Ecto neural progenitor cell (in vitro differentiated cells): ENCODE results near the gene ZP3.
"Not testable (repeated sequence)": the region's sequence is repeated elsewhere in the genome, so short reads cannot be mapped to it uniquely, and the experiment has no call there.

Experiments used
- DNase-seq: peaks from one replicate; pipeline ENCODE4 v3.0.0-alpha.2; 2018; ENCODE audit warnings: low spot score

ZP3 gene

GRCh38 chr7:76424413-76425111 lies at the start of gene ZP3:
Gene ZP3, plus strand, starts transcription at chr7:76424950. Its CDS starts 15 bp downstream, at chr7:76424965.
- no peak for DNase-seq

DNA sequence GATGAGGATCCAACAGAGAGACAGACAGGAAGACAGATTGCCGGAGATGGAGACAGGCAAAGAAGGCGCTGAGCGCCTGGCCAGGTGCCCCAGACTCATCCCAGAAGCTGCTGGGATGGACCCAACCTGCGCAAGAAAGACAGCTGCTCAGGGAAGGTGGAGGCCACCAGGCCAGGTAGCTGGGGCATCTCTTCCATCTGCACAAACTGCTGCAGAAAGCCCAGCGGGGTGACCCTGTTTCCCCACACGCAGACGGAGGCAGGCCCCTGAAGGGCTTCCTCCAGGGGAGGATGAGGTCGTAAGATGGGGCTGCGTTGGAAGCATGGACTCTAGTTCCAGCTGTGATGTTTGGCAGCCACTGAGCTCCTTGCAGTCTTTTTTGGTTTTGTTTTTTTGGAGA lies 49.5 kb upstream of the ZP3 start:
- no peak for DNase-seq

DNA sequence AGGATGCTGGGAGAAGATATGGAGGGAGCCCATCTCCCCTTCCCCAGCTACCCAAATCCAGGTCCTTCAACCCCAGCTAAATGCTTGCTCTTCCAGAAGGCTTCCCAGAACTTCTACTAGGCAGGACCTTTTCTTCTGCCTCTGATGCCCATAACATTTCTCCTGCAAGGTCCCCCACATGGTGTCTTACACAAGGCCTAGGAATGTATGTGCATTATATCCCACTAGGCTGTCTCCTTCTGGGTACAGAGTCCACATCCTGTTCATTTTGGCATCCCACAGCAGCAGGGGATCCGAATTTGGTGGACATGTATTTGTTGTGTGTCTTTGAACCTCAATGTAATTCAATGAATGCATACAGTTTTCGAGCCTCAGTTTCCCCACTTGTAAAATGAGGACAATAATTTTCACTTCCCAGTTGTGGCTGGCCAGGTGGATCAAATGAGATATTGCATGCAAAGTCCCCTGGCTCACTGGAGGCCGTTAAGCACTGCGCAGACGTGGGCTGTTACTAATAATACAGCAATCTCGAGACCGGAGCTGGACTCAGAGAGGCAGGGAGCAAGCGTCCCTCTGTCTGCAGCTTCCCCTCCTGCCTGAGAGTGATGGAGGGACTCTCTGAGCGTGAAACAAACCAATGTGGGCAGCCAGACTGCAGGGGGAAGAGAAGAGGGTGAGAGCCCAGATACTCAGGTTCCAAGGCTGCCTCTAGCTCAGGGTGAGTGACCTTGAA lies 47.4 kb upstream of the ZP3 start:
- no peak for DNase-seq

DNA sequence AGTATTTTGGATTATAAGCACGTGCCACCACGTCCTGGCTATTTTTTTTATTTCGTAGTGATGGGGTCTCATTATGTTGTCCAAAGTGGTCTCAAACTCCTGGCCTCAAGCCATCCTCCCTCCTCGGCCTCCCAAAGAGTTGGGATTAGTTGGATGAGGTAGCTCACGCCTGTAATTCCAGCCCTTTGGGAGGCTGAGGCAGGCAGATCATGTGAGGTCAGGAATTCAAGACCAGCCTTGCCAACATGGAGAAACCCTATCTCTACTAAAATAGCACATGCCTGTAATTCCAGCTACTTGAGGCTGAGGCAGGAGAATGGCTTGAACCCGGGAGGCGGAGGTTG lies 44.2 kb upstream of the ZP3 start:
- DNase-seq, result no peak

DNA sequence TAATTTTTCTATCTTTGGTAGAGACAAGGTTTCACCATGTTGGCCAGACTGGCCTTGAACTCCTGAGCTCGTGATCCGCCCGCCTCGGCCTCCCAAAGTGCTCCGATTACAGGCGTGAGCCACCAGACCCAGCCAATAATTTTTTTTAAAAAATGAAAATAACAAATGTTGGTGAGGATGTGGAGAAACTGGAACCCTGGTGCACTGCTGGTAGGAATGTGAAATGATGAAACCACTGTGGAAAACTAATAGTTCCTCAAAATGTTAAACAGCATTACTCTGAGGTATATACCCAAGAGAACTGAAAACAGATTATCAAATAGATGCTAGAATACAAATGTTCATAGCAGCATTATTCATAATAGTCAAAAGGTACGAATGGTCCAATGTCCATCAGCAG lies 42.9 kb upstream of the ZP3 start:
- no peak for DNase-seq

DNA sequence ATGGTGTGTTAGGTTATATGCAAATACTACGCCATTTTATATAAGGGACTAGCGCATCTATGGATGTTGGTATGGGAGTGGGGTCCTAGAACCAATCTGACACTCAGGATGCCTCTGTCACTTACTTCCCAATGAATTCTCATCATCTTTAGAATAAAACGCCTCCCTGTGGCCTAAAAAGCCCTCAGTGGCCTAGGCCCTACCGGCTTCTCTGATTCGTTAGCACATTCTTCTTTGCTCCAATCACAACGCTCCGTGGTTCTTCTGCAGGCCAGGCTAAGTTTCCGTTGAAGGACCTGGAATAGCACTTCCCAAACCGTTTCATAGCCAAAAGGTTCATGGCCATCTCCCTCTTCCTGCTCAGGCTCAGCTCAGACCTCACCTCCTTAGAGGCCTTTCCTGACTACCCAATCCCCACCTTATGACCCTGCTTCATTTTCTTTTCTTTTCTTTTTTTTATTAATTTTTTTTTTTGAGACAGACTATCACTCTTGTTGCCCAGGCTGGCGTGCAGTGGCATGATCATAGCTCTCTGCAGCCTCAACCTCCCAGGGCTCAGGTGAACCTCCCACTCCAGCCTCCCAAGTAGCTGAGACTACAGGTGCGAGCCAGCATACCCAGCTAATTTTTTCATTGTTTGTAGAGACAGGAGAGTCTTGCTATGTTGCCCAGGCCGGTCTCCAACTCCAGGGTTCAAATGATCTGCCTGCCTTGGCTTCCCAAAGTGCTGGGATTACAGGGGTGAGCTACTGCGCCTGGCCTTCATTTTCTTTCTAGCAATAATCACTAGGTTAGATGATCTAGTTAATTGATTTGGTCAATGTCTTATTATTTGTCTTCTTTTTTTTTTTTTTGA lies 41.4 kb upstream of the ZP3 start:
- DNase-seq, result no peak

- DNase-seq, result no peak
Measured at GRCh38 chr7:76386691-76387260, 38.0 kb upstream of the ZP3 start.

GRCh38 chr7:76387789-76388188 lies 37.0 kb upstream of the ZP3 start:
- not testable (repeated sequence) for DNase-seq

DNA sequence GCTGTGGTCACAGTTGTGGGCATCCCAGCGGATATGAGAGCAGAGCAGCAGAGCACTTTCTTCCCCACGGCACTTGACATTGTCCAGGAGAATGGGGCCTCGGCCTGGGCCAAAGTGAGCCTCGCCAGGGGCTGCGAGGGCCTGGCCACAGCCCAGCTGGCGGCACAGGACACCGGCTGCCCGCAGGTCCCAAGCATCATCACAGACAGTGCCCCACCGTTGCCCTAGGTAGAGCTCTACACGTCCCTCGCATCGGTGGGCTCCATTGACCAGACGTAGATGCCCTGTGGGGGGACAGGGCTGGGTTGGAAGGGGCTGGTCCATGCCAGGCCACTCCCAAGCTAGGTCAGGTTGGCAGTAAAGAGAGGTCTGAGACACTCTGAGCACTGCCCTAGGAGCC lies 34.7 kb upstream of the ZP3 start:
- DNase-seq, result no peak

DNA sequence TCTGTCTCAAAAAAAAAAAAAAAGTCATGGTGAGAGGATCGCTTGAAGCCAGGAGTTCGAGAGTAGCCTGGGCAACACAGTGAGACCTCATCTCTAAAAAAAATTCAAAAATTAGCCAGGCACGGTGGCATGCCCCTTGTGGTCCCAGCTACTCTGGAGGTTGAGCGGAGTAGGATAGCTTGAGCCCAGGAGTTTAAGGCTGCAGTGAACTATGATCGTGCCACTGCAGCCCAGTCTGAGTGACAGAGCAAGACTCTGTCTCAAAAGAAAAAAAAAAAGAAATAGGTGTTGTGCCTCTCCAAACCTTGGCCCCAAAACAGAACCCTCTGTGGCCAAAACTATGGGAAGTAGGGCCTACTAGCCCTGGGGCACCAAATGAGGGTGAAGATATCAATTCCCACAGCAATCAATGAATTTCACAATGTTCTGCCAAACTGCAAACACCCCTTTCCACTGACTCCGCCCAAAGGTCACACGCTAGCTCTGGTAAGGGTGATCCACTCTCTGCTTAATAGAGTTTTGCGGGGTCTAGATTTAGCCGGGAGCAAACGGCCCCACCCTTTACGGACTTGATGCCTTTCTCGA lies 32.1 kb upstream of the ZP3 start:
- no peak for DNase-seq

DNA sequence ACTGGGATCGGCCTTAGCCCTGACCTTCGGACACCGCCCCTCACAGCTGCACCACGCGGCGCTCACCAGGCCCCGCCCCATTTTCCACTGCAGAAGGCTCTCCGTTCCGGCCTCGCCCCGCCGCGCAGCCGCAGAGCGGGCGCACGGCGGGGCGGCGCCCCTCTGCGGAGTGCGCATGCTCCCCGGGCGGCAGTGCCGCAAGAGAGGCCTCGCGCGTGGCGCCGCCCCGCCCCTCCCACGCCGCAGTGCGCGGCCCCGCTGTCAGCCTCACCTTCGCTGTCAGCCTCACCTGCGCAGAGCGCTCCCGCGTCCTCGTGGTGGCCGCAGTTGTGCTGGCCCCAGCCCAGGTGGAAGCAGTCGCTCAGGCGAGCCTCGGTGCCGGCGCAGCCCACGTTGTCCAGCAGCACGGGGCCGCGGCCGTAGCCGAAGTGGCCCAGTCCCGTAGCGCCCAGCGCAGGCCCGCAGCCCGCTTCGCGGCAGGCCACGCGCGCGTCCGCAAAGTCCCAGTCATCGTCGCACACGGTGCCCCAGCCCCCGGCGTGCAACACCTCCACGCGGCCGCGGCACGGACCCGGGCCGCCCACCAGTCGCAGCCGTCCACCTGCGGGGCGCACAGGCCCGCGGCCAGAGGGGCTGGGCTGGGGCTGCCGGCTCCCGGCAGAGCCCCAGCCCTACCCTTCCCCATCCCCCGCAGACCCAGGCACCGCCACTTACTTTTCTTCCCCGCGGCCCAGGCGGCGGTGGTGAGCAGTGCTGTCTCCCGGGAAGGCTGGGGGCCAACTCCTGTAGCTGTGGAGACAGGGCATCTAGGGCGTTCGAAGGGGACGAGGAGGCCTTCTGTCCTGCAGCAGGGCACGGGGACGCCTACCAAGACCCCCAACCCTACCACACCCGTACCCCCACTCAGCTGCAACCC lies 31.4 kb upstream of the ZP3 start:
- DNase-seq, result peak; percentile 89

DNA sequence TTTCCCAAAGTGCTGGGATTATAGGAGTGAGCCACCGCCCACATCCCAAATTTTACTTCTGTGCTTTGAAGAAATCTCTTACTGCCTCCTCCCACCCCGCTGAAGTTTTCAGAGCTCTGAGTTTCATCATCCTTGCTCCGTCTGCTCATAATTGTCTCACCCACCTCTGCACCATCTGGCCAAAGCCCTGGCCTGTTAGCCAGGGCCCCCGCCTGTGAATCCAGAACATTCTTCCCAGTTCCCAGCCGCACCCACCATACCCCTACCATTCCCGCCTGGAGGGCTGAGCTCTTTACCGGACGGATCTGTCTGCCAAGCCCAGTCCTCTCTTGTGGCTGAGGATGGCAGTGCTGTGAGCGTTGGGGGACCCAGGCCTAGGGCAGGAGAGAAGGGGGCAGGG lies 29.8 kb upstream of the ZP3 start:
- no peak for DNase-seq

GRCh38 chr7:76395605-76395964 lies 29.2 kb upstream of the ZP3 start:
- not testable (repeated sequence) for DNase-seq

DNA sequence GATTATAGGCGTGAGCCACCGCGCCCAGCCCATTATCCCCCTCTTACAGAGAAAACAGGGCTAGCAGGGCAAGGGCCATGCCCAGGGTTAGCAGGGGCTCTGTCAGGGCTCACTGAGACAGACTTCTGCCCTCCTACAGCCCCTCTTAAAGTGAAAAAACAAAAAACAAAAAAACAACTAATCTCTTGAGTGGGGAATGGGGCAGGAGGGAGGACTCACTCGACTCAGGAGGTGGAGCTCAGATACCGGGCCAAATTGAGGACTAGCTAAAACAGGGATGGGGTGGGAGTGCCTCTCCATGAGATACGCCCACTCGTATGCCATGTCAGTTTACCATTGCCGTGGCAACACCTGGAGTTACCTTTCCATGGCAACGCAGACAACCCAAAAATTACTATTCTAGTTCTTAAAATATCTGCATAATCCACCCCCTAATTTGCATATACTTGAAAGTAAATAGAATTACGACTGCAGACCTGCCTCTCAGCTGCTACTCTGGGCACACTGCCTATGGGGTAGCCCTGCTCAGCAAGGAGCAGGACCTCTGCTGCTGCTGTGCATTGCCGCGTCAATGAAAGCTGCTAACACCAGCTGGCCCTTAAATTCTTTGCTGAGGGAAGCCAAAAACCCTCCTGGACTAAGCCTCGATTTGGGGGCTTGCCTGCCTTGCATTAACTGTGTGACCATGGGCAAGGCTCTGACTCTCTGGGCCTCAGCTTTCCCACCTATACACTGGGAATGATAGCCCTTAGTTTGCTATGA lies 28.6 kb upstream of the ZP3 start:
- DNase-seq, result no peak

DNA sequence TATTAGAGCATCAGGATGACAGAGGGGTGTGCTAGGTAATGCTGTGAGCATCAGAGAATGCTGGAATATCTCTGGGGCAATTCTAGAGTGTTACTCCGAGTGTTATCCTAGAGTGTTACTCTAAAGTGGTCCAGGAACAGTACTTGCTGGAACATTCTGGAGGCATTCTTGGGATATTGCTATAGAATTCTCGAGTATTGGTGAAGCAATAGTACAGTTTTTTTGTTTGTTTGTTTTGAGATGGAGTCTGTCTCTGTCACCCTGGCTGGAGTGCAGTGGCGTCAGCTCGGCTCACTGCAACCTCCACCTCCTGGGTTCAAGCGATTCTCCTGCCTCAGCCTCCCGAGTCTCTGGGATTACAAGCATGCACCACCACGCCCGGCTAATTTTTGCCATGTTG lies 27.9 kb upstream of the ZP3 start:
- DNase-seq, result no peak

DNA sequence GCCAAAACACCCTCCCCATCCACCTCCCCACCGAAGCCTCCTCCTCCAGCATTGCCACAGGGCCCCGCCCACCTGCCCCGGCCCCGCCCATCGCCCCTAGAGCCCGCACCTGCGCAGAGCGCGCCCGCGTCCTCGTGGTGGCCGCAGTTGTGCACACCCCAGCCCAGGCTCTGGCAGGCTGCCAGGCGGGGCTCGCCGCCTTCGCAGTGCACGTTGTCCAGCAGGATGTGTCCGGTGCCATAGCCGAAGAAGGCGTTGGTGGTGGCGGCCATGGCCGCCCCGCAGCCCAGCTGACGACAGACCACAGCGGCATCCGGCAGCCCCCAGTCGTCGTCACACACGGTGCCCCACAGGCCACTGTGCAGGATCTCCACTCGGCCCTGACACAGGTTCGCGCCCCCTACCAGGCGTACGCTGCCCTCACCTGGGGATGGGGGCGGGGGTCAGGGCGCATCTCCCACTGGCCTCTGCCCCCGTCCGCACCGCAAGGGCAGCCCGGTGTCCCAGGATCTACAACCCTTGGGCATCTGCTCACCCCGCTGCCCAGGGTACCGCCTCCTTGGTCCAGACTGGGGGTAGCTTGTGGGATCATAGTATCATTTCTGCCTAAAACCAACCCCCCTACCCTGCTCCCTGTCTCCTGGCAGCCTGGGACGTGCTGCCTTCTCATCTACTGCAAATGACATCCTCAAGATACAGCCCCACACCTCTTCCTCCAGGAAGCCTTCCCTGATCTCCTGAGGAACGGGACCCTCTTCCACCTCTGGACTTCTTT lies 27.2 kb upstream of the ZP3 start:
- DNase-seq, result peak; percentile 77

DNA sequence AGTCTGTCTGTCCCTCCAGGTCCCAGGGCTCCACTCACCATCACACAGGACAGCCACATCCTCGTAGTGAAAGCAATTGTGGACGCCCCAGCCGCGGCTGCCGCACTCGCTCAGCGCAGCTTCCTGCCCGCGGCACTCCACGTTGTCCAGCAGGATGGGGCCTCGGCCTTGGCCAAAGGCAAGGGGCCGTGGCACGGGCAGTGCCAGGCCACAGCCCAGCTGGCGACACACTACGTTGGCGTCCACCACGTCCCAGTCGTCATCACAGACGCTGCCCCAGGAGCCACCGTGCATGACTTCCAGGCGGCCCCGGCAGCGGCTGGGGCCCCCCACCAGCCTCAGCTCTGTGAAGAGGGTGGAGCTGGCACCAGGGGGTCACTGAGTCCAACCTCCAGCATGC lies 24.5 kb upstream of the ZP3 start:
- DNase-seq, result no peak

DNA sequence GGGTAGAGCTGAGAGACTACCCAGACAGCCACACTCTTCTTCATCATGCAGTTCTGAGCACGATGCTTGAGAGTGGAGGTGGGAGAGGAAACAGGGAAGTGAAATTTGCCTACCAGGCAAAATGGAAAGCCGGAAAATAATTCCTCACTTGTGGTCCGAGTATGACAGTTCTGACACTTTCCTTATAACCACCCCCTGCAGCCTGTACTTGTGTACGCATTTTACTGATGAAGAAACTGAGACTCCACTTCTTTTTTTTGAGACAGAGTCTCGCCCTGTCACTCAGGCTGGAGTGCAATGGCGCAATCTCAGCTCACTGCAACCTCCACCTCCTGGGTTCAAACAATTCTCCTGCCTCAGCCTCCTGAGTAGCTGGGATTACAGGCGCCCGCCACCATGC lies 21.7 kb upstream of the ZP3 start:
- DNase-seq, result not testable (repeated sequence)

DNA sequence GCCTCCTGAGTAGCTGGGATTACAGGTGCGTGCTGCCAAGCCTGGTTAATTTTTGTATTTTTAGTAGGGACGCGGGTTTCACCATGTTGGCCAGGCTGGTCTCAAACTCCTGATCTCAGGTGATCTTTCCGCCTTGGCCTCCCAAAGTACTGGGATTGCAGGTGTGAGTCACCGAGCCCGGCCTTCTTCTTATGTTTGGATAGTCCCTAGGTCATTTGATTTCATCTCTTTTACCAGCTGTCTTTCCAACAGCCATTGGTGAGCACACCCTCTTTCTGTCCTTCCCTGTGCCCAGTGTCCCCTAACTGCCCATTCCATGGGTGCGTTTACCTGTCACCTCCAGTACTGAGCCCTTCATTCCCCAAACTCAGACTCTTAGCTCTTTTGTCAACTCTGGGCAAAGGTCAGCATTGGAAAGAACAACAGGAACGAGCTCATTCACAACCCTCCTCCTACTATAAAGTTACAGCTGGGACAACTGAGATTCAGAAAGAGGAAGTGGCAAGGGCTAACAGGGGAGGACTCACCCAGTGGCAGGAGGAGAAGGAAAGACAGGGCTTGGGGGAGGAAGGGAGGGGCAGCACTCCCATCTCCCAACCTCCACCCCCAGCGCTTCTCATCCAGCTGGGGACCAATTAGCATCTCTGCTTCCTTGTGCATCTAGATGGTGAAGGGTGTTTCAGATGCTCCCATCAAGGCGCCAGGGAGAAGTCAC lies 20.8 kb upstream of the ZP3 start:
- DNase-seq, result no peak
